ENCODE measurements around the gene SLC39A9. TPM values are rescaled to one million over a fixed set of nuclear protein-coding genes. Genes with fewer than 3 reads are reported as not detected.

The SLC39A9 gene
- polyA plus RNA-seq, 1 experiment, result 70.3 TPM

DNA sequence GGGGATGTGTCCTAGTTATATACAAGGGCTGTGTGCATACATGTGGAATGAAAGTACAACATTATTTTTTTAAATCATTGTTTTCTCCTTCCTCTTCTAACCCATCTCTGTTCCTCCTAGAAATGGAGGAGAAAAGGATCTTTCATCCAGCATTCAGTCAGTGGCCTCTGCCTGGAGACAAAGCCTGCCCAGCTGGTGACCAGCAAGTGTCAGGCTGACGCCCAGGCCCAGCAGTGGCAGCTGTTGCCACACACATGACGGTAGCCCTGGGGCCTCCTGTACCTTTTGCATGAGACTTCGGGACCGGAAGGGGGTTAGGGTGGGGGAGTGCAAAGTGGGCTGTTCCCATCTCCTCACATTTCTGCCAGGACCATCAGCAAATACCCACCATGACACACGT is 46.6 kb upstream of the SLC39A9 start:
- H3K36me3 ChIP-seq (ENCODE audit: control insufficient read depth, insufficient read depth, low read length), result no peaks in the 10 kb centered on the region
- ChIA-PET POLR2A (no interaction called here), CTCF (interaction anchor here (0.6 to 2.1 kb wide), 4 partner anchors 9 to 92 kb away, joined by 3 to 6 read pairs (median 4); partner anchors contain the start of gene GALNT16)
- TF ChIP-seq, protein P1, sequence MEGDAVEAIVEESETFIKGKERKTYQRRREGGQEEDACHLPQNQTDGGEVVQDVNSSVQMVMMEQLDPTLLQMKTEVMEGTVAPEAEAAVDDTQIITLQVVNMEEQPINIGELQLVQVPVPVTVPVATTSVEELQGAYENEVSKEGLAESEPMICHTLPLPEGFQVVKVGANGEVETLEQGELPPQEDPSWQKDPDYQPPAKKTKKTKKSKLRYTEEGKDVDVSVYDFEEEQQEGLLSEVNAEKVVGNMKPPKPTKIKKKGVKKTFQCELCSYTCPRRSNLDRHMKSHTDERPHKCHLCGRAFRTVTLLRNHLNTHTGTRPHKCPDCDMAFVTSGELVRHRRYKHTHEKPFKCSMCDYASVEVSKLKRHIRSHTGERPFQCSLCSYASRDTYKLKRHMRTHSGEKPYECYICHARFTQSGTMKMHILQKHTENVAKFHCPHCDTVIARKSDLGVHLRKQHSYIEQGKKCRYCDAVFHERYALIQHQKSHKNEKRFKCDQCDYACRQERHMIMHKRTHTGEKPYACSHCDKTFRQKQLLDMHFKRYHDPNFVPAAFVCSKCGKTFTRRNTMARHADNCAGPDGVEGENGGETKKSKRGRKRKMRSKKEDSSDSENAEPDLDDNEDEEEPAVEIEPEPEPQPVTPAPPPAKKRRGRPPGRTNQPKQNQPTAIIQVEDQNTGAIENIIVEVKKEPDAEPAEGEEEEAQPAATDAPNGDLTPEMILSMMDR (IDR thresholded peaks at IDR 0.05; ENCODE audit: insufficient read depth, low read depth, low read length), result no peak
- no peak for DNase-seq (ENCODE audit: low read depth)
- peaks cover 1% of the 10 kb centered on the region; the same call in 1 of the 2 replicates for H3K27me3 ChIP-seq (ENCODE audit: control insufficient read depth, insufficient read depth, low read length)
- no peak overlapping the region for H3K4me3 ChIP-seq (ENCODE audit: low read depth, low read length)

DNA sequence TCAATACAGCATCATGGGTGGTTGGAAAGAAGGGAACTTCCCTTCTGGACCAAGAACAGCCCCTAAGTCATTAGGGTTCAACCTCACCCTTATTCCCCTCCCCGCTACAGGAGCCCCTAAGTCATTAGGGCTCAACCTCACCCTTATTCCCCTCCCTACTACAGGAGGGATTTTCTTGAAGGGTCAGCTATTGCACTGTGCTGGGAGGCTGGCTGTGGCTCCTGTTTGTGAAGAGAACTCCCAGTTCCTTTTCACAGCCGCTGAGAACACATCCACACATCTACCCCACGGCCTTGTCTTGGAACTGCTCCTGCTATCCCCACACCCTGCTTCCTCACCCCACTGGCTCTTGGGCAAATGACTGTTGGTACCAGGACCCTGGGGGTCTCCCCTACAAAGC is 45.3 kb upstream of the SLC39A9 start:
- DNase-seq (ENCODE audit: low read depth), result no peak
- ChIA-PET CTCF (no interaction called here), POLR2A (no interaction called here)
- no peaks in the 10 kb centered on the region for H3K36me3 ChIP-seq (ENCODE audit: control insufficient read depth, insufficient read depth, low read length)
- peaks cover 1% of the 10 kb centered on the region; the same call in 1 of the 2 replicates for H3K27me3 ChIP-seq (ENCODE audit: control insufficient read depth, insufficient read depth, low read length)
- no peak overlapping the region for H3K4me3 ChIP-seq (ENCODE audit: low read depth, low read length)
- TF ChIP-seq, protein P1 (IDR thresholded peaks at IDR 0.05; ENCODE audit: insufficient read depth, low read depth, low read length), result no peak

DNA sequence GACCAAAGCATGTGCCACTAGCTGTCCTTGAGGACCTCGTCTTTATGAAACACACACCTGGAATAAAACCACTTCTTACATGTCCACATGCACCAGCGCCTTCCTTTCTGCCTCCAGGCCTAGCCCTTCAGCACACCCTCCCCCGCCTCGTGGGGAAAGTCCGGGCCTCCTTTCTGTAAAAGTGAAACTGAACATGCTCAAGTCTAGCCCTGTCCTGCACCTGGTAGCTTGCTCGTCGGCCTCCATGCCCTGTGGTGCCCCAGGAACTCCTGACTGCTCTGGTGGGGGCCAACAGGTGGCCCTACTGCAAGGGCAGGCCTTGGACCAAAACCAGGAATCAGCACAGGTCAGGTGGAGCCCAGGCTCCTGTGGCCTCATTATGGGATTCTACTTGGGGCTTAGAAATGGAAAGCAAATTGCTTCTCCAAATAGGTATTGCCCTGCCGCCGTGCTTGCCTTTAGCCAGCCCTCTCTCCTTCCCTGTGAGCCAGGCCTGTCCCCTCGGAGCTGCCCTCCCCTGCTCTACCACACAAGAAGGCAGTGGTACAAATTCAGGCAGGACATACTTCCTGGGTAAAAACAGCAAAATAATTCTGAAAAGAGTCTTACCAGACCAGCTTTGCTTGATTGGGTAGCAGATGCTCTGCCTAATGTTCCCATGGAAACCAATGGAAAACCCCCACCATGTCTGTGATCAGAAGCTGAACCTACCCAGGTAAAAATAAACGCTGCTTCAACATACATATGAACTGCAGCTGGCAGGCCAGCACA is 43.9 kb upstream of the SLC39A9 start:
- Histone ChIP-seq H3K36me3 (ENCODE audit: control insufficient read depth, insufficient read depth, low read length) (no peaks in the 10 kb centered on the region), H3K27me3 (ENCODE audit: control insufficient read depth, insufficient read depth, low read length) (peaks cover 1% of the 10 kb centered on the region; the same call in 1 of the 2 replicates), H3K4me3 (ENCODE audit: low read depth, low read length) (no peak overlapping the region)
- ChIA-PET CTCF (interaction anchor here (0.7 to 2.0 kb wide), 5 partner anchors 8 to 429 kb away, joined by 3 to 7 read pairs (median 3); no protein-coding TSS in a partner anchor), POLR2A (no interaction called here)
- TF ChIP-seq, protein P1 (IDR thresholded peaks at IDR 0.05; ENCODE audit: insufficient read depth, low read depth, low read length), result no peak
- DNase-seq (ENCODE audit: low read depth), result no peak

DNA sequence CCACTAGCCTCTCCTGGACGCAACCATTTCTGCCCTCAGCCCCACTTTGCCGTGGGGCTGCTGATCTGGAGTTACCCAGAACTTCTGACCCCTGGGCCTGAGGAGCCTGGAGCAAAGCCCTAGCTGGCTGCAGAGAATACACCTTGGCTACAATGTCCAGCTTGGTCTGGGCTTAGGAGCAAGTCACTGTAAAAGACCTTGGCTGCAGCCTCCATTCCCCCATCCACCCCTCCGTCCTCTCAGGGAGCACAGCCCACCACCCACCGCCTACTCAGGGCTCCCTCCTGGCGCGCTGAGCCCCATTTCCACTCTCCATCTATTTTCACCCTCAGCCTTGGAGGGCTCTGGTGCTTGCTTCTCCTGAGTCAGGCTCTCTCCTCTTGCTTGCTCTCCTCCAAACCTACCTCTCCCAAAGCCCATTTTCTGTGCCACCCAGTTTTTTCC is 43.3 kb upstream of the SLC39A9 start:
- DNase-seq (ENCODE audit: low read depth), result no peak
- TF ChIP-seq, protein P1 (IDR thresholded peaks at IDR 0.05; ENCODE audit: insufficient read depth, low read depth, low read length), result no peak
- peaks cover 1% of the 10 kb centered on the region; the same call in 1 of the 2 replicates for H3K27me3 ChIP-seq (ENCODE audit: control insufficient read depth, insufficient read depth, low read length)
- ChIA-PET POLR2A (no interaction called here), CTCF (interaction anchor here (0.7 to 2.0 kb wide), 4 partner anchors 8 to 429 kb away, joined by 3 to 7 read pairs (median 3); no protein-coding TSS in a partner anchor)
- no peaks in the 10 kb centered on the region for H3K36me3 ChIP-seq (ENCODE audit: control insufficient read depth, insufficient read depth, low read length)
- no peak overlapping the region for H3K4me3 ChIP-seq (ENCODE audit: low read depth, low read length)

DNA sequence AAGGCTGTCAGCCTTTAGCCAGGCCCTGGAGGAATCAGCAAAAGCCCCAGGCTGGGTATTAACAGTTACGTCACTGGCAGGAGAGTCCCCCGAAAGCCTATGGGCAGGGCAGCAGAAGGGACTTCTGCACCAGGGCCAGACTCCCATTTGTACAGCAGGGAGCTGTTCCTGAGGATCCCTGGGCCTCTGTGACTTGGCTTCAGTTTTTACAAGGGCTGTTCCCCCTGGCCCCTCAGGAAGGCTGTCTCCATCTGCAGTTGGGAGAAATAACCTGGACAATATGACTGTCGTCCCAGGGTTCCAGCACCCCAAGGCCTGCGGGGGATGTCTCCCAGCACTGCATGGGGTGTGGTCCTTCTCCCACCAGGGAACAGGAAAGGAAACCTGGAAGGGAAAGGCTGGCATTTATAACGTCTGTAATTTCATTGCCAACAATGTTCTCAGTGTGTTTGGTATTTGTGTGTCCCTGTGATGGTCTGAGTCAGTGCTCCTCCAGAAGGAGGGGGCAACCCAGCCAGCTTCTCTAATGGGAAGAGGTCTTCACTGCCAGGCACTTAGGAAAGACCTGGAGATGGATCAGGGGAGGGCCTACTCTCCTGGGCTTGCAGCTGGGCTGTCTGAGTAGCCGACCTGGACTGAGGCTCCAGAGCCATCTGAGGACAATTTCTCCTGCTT is 42.7 kb upstream of the SLC39A9 start:
- peak; percentile 47 for DNase-seq (ENCODE audit: low read depth)
- CTCF ChIA-PET, result interaction anchor here (0.8 to 4.1 kb wide), 2 partner anchors 9 kb away, joined by 3 to 29 read pairs; no protein-coding TSS in a partner anchor
- TF ChIP-seq, protein P1 (IDR thresholded peaks at IDR 0.05; ENCODE audit: insufficient read depth, low read depth, low read length), result no peak
- POLR2A ChIA-PET, result no interaction called here
- Histone ChIP-seq H3K36me3 (ENCODE audit: control insufficient read depth, insufficient read depth, low read length) (no peaks in the 10 kb centered on the region), H3K27me3 (ENCODE audit: control insufficient read depth, insufficient read depth, low read length) (peaks cover 1% of the 10 kb centered on the region; the same call in 1 of the 2 replicates), H3K4me3 (ENCODE audit: low read depth, low read length) (no peak overlapping the region)

Measured in BJ (cell line).